ENCODE data around the gene RAP1GDS1.

Gene RAP1GDS1

GRCh38 chr4:98430708-98431403 is 169.7 kb downstream of the RAP1GDS1 start:
- TF ChIP-seq POLR2A (IDR thresholded peaks at IDR 0.05; ENCODE audit: extremely low read depth, insufficient read length) = no peak
- TF ChIP-seq, protein P1, sequence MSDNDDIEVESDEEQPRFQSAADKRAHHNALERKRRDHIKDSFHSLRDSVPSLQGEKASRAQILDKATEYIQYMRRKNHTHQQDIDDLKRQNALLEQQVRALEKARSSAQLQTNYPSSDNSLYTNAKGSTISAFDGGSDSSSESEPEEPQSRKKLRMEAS (IDR thresholded peaks at IDR 0.05; ENCODE audit: low read depth, low read length) = no peak
- TF ChIP-seq, protein P2, sequence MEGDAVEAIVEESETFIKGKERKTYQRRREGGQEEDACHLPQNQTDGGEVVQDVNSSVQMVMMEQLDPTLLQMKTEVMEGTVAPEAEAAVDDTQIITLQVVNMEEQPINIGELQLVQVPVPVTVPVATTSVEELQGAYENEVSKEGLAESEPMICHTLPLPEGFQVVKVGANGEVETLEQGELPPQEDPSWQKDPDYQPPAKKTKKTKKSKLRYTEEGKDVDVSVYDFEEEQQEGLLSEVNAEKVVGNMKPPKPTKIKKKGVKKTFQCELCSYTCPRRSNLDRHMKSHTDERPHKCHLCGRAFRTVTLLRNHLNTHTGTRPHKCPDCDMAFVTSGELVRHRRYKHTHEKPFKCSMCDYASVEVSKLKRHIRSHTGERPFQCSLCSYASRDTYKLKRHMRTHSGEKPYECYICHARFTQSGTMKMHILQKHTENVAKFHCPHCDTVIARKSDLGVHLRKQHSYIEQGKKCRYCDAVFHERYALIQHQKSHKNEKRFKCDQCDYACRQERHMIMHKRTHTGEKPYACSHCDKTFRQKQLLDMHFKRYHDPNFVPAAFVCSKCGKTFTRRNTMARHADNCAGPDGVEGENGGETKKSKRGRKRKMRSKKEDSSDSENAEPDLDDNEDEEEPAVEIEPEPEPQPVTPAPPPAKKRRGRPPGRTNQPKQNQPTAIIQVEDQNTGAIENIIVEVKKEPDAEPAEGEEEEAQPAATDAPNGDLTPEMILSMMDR (IDR thresholded peaks at IDR 0.05; ENCODE audit: low read depth, low read length) = no peak
- no peak for TF ChIP-seq MYC (IDR thresholded peaks at IDR 0.05; ENCODE audit: low read depth, low read length)
- DNase-seq (ENCODE audit: low read depth) = no peak
- H3K4me3 ChIP-seq (ENCODE audit: low read depth, low read length) = no peak overlapping the region

- H3K4me3 ChIP-seq (ENCODE audit: low read depth, low read length) = no peak overlapping the region
- no peak for DNase-seq (ENCODE audit: low read depth)
- TF ChIP-seq MYC (IDR thresholded peaks at IDR 0.05; ENCODE audit: low read depth, low read length) (no peak), POLR2A (IDR thresholded peaks at IDR 0.05; ENCODE audit: extremely low read depth, insufficient read length) (no peak)
- TF ChIP-seq, protein P1 (IDR thresholded peaks at IDR 0.05; ENCODE audit: low read depth, low read length) = no peak
- TF ChIP-seq, protein P2 (IDR thresholded peaks at IDR 0.05; ENCODE audit: low read depth, low read length) = no peak
Measured at GRCh38 chr4:98433691-98434090, 172.5 kb downstream of the RAP1GDS1 start.

DNA sequence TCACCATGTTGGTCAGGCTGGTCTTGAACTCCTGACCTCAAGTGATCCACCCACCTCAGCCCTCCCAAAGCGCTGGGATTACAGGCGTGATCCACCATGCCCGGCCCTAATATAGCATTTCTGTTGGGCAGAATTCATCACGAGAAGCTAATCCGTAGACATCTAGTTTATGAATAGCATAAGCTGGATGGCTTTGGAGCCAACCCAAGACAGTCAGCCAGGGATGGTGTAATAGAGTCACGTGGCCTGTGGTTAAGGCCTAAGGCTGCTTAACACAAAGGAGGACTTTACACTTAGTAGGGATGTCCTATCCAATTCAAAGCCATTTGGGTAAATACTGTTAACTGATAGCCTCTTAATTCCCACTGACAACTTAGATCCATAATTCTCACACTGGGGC is 173.6 kb downstream of the RAP1GDS1 start:
- H3K4me3 ChIP-seq (ENCODE audit: low read depth, low read length) = no peak overlapping the region
- TF ChIP-seq, protein P2 (IDR thresholded peaks at IDR 0.05; ENCODE audit: low read depth, low read length) = no peak
- TF ChIP-seq MYC (IDR thresholded peaks at IDR 0.05; ENCODE audit: low read depth, low read length) (no peak), POLR2A (IDR thresholded peaks at IDR 0.05; ENCODE audit: extremely low read depth, insufficient read length) (no peak)
- TF ChIP-seq, protein P1 (IDR thresholded peaks at IDR 0.05; ENCODE audit: low read depth, low read length) = no peak
- no peak for DNase-seq (ENCODE audit: low read depth)

DNA sequence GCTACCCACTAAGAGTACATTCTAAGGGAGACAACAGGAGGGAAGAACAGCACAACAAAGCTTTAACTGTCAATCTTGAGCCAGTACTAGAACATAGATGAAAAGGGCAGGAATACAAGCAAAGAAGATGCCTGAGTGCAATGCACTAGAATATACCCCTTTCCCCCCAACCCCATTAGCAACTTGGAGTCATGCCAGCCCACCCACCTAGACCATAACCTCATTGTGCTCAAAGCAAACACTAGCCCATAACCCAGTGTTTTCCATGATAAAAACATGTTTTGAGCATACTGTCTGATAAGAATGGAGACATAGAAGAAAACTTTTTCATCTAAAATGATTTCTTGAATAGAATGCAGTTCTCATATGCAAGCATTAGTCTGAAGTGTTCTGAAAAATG is 183.2 kb downstream of the RAP1GDS1 start:
- DNase-seq (ENCODE audit: low read depth) = no peak
- TF ChIP-seq, protein P1 (IDR thresholded peaks at IDR 0.05; ENCODE audit: low read depth, low read length) = no peak
- TF ChIP-seq POLR2A (IDR thresholded peaks at IDR 0.05; ENCODE audit: extremely low read depth, insufficient read length) (no peak), MYC (IDR thresholded peaks at IDR 0.05; ENCODE audit: low read depth, low read length) (no peak)
- TF ChIP-seq, protein P2 (IDR thresholded peaks at IDR 0.05; ENCODE audit: low read depth, low read length) = no peak
- H3K4me3 ChIP-seq (ENCODE audit: low read depth, low read length) = no peak overlapping the region

DNA sequence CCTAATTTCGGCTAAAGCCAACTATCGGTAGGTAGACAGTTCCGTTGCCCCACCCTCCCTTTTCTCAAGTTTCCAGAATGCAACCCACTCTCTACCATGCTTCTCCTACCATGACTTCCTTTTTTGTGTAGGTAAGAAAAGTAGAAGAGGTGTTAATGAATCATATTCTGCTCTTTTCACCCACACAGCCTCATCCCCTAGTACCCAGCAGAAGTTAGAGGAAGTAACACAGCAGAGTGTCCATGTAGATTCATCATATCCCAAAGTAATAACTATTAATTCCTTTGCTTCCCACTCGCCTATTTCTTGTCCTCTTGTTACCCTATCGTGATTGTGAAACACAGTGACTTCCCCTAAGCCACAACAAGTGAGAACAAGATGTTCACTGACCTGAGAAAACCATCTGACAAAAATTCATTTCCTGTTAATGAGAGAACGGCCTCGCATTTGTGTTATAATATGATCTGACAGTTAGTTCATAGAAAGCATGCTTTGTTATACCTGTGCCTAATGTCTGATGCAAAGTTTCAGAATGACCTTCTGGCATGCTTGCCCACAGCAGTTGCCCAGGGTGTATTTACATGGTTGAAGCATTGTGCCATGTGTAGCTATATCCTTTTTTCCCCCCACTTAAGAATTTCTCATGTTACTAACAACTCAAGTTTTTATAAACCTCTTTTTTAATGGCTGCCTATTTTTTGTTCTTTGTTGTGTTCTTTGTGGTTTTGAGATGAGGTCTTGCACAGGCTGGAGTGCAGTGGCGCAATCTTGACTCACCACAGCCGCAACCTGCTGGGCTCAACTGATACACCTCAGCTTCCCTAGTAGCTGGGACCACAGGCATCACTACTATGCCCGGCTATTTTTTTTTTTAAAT is 185.6 kb downstream of the RAP1GDS1 start:
- H3K4me3 ChIP-seq (ENCODE audit: low read depth, low read length) = peak overlapping the region; percentile 14
- peak; percentile 74 for DNase-seq (ENCODE audit: low read depth)
- TF ChIP-seq, protein P2 (IDR thresholded peaks at IDR 0.05; ENCODE audit: low read depth, low read length) = no peak
- TF ChIP-seq, protein P1 (IDR thresholded peaks at IDR 0.05; ENCODE audit: low read depth, low read length) = 0 out of 2 replicates have a peak, but pooled peaks have one; percentile 3
- no peak for TF ChIP-seq POLR2A (IDR thresholded peaks at IDR 0.05; ENCODE audit: extremely low read depth, insufficient read length)
- TF ChIP-seq MYC (IDR thresholded peaks at IDR 0.05; ENCODE audit: low read depth, low read length) = 0 out of 2 replicates have a peak, but pooled peaks have one; percentile 29

Measured in NB4 (cell line).